PFSK-1 (cell line): ENCODE measurements around the gene CYBRD1.

Source experiments
- FOXP2 ChIP-seq: optimal IDR thresholded peaks from 2 replicates; pipeline ENCODE3; 2011; ENCODE audit warnings: borderline replicate concordance, control low read depth, inconsistent platforms; ENCODE audit not compliant: insufficient read depth; ENCODE audit errors: extremely low read length, extremely low read depth
- POLR2AphosphoS5 ChIP-seq: IDR thresholded peaks from 2 replicates; pipeline ENCODE4 v1.6.1; 2012; ENCODE audit warnings: low read depth, mild to moderate bottlenecking, control low read depth, low read length, moderate library complexity
- SIN3A ChIP-seq: IDR thresholded peaks from 2 replicates; pipeline ENCODE4 v1.6.1; 2012; ENCODE audit warnings: mild to moderate bottlenecking, low read length, moderate library complexity, borderline replicate concordance; ENCODE audit not compliant: insufficient read depth
- TAF1 ChIP-seq: IDR thresholded peaks from 2 replicates; pipeline ENCODE4 v1.6.1; 2012; ENCODE audit warnings: low read length, control low read depth, borderline replicate concordance; ENCODE audit not compliant: insufficient read depth
- TF ChIP-seq, protein P1 (sequence below), 2 experiments: IDR thresholded peaks; 2 replicates each; pipeline versions ENCODE4 v1.6.1 to v1.8.0; 2011 to 2012; ENCODE audit warnings: low read depth in 2 of 2, low read length in 2 of 2, control low read depth in 1 of 2, inconsistent platforms in 1 of 2, mild to moderate bottlenecking in 1 of 2, moderate library complexity in 1 of 2; ENCODE audit not compliant: insufficient read depth in 1 of 2

CYBRD1 gene

DNA sequence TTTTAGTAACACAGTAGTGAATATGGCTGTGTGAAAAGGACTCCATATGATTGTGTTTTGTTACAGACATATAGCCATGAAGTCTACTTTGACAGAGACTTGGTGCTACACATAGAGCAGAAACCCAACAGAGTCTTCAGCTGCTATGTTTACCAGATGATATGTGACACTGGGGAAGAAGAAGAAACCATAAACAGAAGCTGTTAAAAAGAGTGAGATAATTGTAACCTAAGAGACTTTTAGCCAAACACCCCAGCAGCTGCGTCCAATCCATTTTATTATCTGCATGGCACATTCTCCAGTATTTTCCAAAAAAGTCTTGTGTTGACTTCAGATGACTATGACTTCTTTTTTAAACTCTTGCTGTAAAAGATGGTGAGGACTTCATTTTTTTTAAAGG, 41.4 kb upstream of the CYBRD1 start:
- TF ChIP-seq, protein P1, sequence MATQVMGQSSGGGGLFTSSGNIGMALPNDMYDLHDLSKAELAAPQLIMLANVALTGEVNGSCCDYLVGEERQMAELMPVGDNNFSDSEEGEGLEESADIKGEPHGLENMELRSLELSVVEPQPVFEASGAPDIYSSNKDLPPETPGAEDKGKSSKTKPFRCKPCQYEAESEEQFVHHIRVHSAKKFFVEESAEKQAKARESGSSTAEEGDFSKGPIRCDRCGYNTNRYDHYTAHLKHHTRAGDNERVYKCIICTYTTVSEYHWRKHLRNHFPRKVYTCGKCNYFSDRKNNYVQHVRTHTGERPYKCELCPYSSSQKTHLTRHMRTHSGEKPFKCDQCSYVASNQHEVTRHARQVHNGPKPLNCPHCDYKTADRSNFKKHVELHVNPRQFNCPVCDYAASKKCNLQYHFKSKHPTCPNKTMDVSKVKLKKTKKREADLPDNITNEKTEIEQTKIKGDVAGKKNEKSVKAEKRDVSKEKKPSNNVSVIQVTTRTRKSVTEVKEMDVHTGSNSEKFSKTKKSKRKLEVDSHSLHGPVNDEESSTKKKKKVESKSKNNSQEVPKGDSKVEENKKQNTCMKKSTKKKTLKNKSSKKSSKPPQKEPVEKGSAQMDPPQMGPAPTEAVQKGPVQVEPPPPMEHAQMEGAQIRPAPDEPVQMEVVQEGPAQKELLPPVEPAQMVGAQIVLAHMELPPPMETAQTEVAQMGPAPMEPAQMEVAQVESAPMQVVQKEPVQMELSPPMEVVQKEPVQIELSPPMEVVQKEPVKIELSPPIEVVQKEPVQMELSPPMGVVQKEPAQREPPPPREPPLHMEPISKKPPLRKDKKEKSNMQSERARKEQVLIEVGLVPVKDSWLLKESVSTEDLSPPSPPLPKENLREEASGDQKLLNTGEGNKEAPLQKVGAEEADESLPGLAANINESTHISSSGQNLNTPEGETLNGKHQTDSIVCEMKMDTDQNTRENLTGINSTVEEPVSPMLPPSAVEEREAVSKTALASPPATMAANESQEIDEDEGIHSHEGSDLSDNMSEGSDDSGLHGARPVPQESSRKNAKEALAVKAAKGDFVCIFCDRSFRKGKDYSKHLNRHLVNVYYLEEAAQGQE (IDR thresholded peaks at IDR 0.05; ENCODE audit: insufficient read depth in 1 of 2, low read depth in 2 of 2, low read length in 2 of 2), result no peak
- TF ChIP-seq POLR2AphosphoS5, result no peak
- TF ChIP-seq FOXP2, result no peak
- TF ChIP-seq TAF1, result no peak
- no peak for TF ChIP-seq SIN3A

DNA sequence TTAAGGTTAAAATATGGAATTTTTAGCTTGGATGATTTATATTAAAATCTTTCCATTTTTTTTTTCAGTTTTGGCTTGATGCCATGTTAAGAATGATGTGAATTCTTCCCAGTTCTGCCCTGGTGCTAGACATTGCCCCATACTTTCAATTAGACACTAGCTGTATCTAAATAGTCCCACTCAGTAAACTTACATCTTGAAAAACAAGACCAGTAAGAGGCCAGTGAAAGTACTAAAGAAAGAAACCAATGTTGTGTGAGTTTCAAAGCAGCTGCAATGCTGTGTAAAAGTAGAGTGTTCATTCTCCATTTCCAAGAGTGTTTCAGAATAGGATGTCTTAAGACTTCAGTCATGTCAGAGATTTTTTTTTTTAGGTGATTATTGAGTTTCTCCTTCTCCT, 40.0 kb upstream of the CYBRD1 start:
- no peak for TF ChIP-seq SIN3A
- TF ChIP-seq, protein P1 (IDR thresholded peaks at IDR 0.05; ENCODE audit: insufficient read depth in 1 of 2, low read depth in 2 of 2, low read length in 2 of 2), result no peak
- no peak for TF ChIP-seq TAF1

DNA sequence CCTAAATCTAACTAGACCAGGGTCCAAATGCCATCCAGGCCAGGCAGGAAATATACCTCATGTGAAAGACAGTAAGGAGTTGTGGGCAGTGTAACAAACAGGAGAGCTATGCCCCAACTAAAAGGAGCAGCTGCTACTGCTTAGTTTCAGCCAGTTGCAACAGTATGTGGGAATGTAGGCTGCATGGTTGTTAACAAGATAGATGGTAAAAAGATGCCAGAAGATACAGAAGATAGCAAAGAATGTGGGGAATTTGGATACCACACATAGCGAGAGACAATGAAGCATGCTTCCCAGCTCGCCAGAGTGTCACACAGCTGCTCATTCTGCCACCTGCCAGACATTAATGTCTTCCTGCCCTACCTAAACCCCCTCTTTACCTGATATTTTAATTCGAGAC, 39.4 kb upstream of the CYBRD1 start:
- TF ChIP-seq POLR2AphosphoS5 (no peak), FOXP2 (no peak), TAF1 (no peak), SIN3A (no peak)
- TF ChIP-seq, protein P1 (IDR thresholded peaks at IDR 0.05; ENCODE audit: insufficient read depth in 1 of 2, low read depth in 2 of 2, low read length in 2 of 2), result no peak

- TF ChIP-seq FOXP2 (no peak), POLR2AphosphoS5 (no peak), TAF1 (no peak), SIN3A (no peak)
- TF ChIP-seq, protein P1 (IDR thresholded peaks at IDR 0.05; ENCODE audit: insufficient read depth in 1 of 2, low read depth in 2 of 2, low read length in 2 of 2), result no peak
Observed at GRCh38 chr2:171483793-171484192, 38.5 kb upstream of the CYBRD1 start.

DNA sequence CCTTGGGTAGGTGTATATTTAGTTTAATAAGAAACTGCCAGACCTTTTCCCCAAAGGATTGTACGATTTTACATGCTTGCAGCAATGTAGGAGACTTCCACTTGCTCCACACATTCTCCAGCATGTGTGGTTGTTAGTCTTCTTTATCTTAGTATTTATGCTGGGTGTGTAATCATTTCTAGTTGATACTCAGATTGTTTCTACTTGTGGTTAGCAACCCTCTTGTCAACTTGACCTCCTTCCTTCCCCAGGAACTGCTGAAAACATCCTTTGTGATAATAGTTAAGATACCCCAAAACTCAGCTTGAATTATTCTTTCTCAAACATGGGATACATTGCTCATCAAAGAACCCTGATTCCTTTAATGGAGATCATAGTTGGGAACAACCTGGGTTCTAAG, 37.2 kb upstream of the CYBRD1 start:
- TF ChIP-seq TAF1, result no peak
- TF ChIP-seq SIN3A, result no peak
- TF ChIP-seq, protein P1 (IDR thresholded peaks at IDR 0.05; ENCODE audit: insufficient read depth in 1 of 2, low read depth in 2 of 2, low read length in 2 of 2), result no peak
- no peak for TF ChIP-seq FOXP2
- no peak for TF ChIP-seq POLR2AphosphoS5
